ENCODE measurements around the gene MARVELD3.

The MARVELD3 gene

DNA sequence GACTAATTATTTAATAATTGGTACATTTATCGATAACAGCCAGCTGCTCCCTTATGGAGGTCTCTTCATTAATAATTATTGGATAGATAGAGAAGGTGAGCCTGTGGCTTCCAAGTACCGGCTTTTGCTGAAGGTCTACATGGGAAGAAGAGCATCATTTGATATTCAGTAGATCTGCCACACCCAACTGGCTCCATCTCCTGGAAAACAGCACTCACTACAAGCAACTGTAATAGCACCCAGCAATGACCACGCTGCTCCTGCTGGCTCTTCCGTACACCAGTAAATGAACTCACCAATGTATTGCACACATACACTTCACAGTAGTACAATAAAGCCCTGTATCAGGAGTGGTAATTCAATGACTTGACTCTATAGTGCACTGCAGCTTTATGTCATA, 19.5 kb downstream of the MARVELD3 start:
- TF ChIP-seq, protein P1, sequence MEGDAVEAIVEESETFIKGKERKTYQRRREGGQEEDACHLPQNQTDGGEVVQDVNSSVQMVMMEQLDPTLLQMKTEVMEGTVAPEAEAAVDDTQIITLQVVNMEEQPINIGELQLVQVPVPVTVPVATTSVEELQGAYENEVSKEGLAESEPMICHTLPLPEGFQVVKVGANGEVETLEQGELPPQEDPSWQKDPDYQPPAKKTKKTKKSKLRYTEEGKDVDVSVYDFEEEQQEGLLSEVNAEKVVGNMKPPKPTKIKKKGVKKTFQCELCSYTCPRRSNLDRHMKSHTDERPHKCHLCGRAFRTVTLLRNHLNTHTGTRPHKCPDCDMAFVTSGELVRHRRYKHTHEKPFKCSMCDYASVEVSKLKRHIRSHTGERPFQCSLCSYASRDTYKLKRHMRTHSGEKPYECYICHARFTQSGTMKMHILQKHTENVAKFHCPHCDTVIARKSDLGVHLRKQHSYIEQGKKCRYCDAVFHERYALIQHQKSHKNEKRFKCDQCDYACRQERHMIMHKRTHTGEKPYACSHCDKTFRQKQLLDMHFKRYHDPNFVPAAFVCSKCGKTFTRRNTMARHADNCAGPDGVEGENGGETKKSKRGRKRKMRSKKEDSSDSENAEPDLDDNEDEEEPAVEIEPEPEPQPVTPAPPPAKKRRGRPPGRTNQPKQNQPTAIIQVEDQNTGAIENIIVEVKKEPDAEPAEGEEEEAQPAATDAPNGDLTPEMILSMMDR (IDR thresholded peaks at IDR 0.05; ENCODE audit: insufficient read depth, missing control alignments): peak; percentile 36
- DNase-seq (ENCODE audit: insufficient read length, low spot score) (no peak), FAIRE-seq (no peak)

DNA sequence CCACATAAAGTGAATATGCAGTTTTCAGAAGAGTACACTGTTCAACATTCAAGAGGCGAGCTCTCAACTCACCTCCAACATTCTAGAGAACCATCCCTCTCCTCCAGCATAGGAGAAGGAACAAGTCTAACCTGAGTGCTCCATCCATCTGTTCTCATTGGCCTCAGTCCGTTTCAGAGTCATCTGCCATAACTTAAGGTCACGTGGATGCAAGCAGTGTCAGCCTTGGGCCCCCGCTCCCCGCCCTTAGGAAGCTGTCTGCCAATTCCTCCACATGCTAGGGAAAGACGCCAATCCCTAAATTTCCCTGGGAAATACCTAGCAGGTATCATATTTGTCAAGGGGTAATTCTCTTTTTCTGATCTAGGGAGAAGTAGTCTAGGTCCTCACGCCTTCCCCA, 21.4 kb downstream of the MARVELD3 start:
- no peak for DNase-seq (ENCODE audit: insufficient read length, low spot score)
- no peak for FAIRE-seq
- TF ChIP-seq, protein P1 (IDR thresholded peaks at IDR 0.05; ENCODE audit: insufficient read depth, missing control alignments): no peak

DNA sequence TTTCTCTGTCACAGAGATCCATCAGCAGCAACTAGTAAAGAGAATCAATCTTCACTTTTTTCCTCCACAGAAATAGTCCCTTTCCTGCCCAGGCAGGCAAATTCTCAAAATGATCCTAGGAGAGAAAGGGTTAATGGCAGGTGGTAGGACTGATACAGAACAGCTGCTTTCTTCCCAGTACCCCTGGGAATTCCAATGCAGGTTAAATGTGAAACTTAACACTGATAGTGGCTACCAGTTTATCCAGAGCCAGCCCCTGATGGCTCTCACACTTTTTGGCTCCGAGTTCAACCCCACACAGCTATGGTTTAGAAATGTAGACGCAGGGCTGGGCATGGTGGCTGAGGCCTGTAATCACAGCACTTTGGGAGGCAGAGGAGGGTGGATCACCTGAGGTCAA, 22.2 kb downstream of the MARVELD3 start:
- TF ChIP-seq, protein P1 (IDR thresholded peaks at IDR 0.05; ENCODE audit: insufficient read depth, missing control alignments): no peak
- FAIRE-seq: no peak
- no peak for DNase-seq (ENCODE audit: insufficient read length, low spot score)

DNA sequence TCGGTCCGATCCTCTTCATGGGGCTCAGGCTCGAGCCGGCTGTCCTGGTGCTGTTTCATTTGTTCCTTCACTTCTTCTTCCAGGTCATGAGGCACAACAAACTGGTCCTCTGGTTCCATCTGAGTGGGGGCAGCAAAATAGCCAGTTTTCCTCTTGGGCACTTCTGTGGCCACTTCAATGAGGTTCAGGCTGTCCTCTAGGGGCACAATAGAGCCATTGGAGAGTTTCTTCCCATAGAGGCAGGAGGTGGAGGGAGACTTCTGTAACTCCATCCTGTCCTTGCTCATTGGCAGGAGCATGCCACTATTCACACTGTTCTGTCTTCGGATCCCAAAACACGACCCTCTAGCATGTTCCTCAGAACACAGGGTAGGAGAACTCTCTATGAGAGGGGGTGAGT, 22.9 kb downstream of the MARVELD3 start:
- FAIRE-seq (no peak), DNase-seq (ENCODE audit: insufficient read length, low spot score) (no peak)

DNA sequence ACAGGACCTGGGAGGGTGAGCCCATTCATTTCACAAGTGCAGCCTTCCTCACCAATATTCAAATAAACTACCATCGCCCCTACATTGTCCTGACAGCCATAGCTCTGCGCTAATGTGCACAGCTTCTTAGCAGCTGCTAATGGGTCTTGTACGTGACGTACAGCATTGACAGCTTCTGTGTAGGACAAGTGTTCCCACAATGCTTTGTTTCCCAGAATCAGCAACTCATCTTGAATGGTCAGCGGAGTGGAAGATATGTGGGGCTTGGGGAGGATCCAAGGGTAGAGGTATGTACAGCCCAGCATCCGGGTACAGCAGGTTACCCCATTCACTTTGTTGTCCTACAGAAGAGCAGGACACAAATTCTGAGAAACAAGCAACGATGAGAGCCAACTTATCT, 23.7 kb downstream of the MARVELD3 start:
- FAIRE-seq (no peak), DNase-seq (ENCODE audit: insufficient read length, low spot score) (no peak)
- TF ChIP-seq, protein P1 (IDR thresholded peaks at IDR 0.05; ENCODE audit: insufficient read depth, missing control alignments): no peak

More for the DNA sequence above, 22.9 kb downstream of the MARVELD3 start:
- TF ChIP-seq, protein P1 (IDR thresholded peaks at IDR 0.05; ENCODE audit: insufficient read depth, missing control alignments): peak; percentile 16

DNA sequence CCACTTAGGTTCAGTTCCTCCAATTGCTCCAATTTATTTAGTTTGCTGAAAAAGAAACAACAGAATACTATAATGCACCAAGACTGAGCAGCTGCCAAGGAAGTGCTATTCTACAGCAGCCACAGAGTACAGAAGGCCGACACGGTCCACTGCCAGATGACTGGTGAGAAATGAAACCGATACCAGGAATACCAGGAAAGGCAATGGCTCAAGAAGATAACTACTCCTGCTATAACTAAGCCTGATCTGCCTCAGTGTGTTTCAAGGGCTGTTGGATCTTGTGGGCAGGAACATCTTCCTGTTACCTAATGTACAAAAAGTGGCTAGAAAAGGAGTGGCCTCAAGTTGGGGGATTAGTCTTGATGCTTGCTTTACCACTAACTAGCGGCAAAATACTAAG, 32.8 kb downstream of the MARVELD3 start:
- no peak for FAIRE-seq
- TF ChIP-seq, protein P1 (IDR thresholded peaks at IDR 0.05; ENCODE audit: insufficient read depth, missing control alignments): no peak
- DNase-seq (ENCODE audit: insufficient read length, low spot score): no peak

DNA sequence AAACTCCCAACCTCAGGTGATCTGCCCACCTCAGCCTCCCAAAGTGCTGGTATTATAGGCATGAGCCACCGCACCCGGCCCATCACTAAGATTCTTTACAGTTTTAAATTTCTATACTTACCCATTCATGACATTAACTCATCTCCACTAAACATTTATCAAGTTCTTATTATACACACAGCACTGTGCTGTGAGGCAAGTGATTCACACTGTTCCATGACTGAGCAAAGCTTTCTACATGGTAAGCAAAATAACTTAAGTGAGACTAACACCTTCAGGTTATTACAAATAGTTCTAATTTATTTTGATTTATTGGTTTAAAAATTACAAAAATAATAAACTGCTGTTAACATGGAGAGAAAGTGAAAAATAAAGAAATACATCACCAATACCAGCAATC, 33.5 kb downstream of the MARVELD3 start:
- DNase-seq (ENCODE audit: insufficient read length, low spot score) (no peak), FAIRE-seq (no peak)
- TF ChIP-seq, protein P1 (IDR thresholded peaks at IDR 0.05; ENCODE audit: insufficient read depth, missing control alignments): no peak
